DOHH2 (cell line): ENCODE results near the gene AP5Z1.

Experiments used
- EZH2phosphoT487 ChIP-seq: fragments of 200-600 bp; sonication (generic); IDR thresholded peaks from 2 replicates; pipeline ENCODE4 v1.6.1; 2017; ENCODE audit warnings: borderline replicate concordance, mild to moderate bottlenecking, antibody characterized with exemption, low read length, moderate library complexity, mixed read lengths
- TF ChIP-seq, protein P1 (sequence below): fragments of 200-600 bp; sonication (generic); IDR thresholded peaks from one replicate; pipeline ENCODE4 v1.5.1; 2014; ENCODE audit warnings: antibody characterized with exemption, mild to moderate bottlenecking, low read depth, low read length; ENCODE audit not compliant: poor library complexity, severe bottlenecking

- no peak for TF ChIP-seq EZH2phosphoT487
- TF ChIP-seq, protein P1, sequence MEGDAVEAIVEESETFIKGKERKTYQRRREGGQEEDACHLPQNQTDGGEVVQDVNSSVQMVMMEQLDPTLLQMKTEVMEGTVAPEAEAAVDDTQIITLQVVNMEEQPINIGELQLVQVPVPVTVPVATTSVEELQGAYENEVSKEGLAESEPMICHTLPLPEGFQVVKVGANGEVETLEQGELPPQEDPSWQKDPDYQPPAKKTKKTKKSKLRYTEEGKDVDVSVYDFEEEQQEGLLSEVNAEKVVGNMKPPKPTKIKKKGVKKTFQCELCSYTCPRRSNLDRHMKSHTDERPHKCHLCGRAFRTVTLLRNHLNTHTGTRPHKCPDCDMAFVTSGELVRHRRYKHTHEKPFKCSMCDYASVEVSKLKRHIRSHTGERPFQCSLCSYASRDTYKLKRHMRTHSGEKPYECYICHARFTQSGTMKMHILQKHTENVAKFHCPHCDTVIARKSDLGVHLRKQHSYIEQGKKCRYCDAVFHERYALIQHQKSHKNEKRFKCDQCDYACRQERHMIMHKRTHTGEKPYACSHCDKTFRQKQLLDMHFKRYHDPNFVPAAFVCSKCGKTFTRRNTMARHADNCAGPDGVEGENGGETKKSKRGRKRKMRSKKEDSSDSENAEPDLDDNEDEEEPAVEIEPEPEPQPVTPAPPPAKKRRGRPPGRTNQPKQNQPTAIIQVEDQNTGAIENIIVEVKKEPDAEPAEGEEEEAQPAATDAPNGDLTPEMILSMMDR = no peak
Measured at GRCh38 chr7:4768597-4769569, 6.5 kb upstream of the AP5Z1 start.
